Ammon's horn (tissue), 1 donor: ENCODE measurements around the gene MEIS1.

Experiments used
- DNase-seq: peaks from one replicate; pipeline ENCODE4 v3.0.0-alpha.2; 2016; ENCODE audit warnings: low spot score

The MEIS1 gene

DNA sequence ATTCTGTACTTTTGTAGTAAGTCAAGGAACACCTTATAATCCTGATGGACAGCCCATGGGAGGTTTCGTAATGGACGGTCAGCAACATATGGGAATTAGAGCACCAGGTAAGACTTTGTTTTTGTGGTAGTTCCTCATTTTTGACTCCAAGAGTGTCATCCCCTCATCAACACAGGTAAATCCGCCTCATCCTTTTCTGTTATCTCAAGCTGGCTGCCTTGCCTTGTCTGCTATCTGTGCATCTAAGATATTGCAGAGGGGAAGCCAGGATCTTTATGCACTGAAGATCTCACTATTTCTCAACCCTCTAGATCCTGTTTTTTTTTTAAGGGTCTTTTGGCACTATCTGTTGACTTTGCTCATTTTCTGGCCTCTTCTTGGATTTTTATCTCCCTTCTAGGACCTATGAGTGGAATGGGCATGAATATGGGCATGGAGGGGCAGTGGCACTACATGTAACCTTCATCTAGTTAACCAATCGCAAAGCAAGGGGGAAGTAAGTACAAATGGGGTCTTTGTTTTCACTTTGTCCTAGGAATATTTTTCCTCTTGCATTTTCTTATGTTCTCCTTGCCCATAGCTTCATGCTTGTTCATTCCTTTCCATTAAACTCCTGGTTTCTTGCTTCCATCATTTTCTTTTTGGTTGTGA is 133.8 kb downstream of the MEIS1 start:
- DNase-seq: no peak

GRCh38 chr2:66569321-66569851 is 134.5 kb downstream of the MEIS1 start:
- DNase-seq: no peak

DNA sequence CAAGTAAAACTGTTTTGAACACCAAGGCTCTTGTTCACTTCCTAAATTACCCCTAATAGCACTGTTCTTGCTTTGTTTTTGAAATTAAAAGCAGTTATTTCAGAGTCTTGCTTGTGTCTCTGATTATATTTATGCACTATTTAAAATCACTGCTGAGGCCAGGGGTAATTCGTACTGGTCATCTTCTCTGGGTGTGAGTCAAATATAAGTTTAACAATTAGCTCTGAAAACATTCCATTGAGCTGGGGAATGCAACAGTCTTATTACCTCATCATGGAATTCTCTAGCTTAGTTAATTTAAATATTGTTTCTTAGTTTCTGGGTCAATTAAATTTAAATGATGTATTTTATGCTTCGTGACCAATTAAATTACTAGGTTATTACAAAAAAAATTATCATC is 135.0 kb downstream of the MEIS1 start:
- no peak for DNase-seq

GRCh38 chr2:66570471-66570870 is 135.5 kb downstream of the MEIS1 start:
- DNase-seq: no peak

GRCh38 chr2:66571918-66572317 is 137.0 kb downstream of the MEIS1 start:
- no peak for DNase-seq

GRCh38 chr2:66572391-66572790 is 137.5 kb downstream of the MEIS1 start:
- DNase-seq: no peak

GRCh38 chr2:66573416-66573815 is 138.5 kb downstream of the MEIS1 start:
- DNase-seq: no peak

- DNase-seq: no peak
Measured at GRCh38 chr2:66573821-66574233, 138.9 kb downstream of the MEIS1 start.

DNA sequence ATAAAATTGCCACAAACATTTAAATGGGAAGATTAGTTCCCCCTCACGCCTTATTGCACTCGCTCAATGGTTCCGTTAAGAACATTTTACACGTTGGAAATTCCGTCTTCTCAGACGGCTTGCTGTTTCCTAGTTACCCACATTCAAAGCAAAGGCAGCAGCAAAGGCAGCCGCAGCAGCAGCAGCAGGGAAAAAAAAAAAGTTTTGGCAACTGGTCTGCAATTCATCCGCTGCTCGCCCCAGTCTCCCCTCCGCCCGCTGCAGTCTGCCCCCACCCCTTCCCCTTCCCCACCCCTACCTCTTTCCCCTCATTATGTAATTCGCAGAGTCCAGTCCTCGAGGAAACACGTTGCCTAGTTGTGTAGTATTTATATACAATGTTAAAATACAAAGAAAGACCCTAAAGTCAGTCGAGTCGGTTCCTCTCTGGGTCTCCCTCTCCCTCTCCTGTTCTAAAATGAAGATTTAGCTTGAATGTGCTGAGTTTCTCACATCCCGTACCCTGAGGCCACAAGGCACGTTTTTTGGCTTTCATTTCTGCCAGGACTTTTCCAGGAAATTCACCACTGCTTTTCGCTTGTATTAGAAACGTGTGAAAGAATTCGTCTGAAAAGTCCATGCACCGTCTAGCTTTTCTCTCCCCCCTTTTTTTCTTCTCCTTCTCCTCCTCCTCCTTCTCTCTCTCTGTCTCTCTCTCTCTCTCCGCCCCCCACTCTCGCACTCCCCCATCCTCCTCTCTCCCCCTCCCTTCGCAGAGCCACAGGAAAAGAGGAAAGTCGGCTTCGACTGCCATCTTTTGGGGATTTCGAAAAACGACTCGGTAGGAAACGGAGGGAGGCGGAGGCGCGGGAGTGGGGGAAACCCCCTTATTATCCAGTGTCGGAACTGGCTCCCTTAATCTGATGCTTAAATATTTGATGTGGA is 140.0 kb downstream of the MEIS1 start:
- peak; percentile 79 for DNase-seq

DNA sequence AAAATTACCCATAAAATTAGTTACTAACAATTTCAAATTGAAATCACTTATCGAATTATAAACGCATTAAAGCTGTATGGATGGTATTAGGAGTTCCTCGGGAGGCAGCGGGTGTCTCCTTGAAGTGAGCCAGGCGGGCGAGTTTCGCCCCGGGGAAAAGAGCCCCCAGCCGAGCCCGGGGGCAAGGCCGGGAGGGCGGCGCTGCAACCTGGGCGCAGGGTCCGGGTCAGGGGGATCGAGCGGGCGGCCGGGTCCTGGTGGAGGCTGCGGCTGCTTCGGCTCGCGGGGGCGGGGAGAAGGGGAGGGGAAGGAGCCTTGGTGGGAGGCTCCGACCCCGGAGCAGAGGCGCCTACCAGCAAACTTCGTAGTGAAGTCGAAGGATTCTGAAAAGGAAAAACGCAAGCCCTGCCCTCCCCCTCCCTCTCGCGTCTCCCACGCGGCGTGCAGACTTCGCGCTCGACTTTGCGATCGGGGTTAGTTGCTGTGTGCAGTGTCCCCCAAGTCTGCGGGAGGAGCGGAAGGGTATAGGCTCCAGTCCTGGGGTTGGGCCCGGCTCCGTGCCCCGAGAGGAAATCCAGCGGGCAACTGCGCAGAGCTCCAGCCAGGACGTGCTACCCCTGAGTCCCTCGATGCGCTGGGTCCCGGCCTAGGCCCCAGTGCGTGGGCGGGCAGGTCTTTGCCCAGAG is 140.8 kb downstream of the MEIS1 start:
- no peak for DNase-seq

GRCh38 chr2:66576311-66576560 is 141.3 kb downstream of the MEIS1 start:
- DNase-seq: no peak

GRCh38 chr2:66576561-66577320 is 141.8 kb downstream of the MEIS1 start:
- no peak for DNase-seq

- no peak for DNase-seq
Measured at GRCh38 chr2:66577321-66578053, 142.6 kb downstream of the MEIS1 start.

DNA sequence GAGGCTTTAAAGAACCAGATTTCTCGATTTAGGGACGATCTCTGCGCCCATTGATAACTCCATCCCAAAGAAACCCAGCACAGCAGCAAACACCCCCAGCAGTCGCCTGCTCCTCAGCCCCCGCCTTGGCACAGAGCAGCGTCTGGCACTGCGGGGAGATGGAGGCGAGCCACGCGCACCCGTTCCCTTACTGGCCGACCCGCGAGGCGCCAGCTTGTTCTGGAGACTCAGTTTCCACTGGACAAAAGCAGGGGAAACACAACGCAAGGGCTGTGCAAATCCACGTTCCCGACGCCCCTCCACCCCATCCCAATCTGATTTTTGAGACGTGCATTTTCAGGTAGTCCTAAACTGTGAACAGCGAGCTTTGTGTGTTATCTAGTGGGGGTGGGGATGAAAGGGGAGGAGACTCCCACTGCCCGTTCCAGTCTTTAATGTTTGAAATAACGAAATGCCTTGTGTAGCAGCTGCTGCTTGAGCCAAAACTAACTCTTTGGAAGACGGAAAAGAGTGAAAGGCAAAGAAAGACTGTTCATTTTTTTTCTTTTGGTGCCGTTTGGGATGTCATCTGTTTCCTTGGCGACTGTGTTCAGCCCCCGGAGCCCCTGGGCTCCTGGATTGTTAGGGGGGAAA is 143.2 kb downstream of the MEIS1 start:
- DNase-seq: no peak

- DNase-seq: no peak
Measured at GRCh38 chr2:66578687-66579106, 143.8 kb downstream of the MEIS1 start.

DNA sequence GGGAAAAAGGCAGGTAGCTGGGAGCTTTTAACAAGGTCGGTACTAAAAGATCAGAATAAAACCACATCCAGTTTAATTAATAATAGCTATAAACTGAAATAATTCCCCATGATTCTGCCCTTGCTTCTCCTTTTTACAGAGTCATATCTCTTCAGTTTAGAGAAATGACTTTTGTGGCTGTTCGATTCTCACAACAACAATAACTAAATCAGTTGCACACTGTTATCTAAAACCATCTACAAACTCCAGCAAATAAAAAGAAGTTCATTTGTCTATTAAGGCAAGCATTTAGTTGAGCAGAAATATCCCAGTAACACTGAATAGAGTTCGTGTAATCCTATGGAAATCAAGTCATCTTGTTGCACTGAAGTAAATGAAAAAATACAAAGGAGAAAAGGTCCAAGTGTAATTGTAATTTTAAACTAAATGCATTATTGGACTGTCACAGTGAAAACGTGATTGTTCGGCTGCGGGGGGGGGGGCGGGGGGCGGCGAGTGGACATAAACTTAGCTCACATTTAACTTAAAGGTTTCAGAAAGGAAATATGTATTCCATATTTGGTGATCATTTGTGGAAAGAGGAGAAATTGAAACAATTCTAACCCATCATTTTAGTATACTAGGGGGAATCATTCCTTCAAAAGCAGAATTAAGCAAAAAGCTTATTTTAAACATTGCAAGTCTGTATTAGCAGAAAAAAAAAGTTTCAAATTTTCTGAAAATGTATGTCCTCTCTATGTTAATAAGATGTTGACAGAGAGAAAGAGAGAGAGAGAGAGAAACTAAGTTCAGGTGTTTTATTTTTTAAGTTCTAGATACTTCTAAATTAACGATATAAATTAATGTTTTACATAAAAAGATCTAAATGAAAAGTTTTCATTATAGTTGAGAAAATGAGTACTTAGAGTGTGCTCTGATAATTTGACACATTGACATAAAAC is 144.5 kb downstream of the MEIS1 start:
- DNase-seq: no peak

DNA sequence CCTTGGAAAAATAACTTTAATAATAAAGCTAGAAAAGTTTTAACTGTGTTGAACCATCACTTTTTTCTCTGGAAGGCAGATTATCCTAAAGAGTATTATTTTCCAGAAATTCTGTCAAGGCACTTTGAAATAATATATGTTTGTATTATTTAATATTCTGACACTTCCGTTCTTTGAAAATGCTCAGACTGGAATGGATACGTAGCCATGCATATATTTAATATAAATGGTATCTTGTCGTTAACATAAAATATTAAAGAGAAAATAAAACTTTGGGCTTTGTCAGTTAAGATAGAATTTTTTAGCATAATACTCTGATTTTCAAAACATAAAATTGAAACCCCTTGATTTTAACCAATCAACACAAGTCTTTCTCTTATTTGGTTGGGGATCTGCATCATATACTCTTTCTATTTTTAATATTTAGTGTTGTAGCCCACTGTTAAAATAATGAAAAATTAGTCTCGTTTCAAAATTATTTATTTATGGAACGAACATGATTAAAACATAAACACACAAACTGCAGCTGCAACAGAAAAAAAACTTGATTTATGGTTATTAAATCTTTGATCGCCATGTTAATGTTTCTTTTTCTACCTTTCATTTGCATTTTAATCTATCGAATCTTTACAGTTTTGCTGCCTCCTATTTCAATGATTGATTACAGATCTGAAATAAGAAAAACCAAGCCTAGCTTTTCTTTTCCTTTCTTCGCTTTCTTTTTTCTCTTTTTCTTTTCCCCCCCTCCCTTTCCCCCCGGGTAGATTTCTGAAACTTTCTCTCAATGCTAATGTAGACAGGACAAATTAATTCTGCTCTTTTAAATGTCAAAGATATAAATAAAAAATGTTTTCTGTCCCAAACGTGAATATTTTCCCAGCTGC is 145.5 kb downstream of the MEIS1 start:
- no peak for DNase-seq

GRCh38 chr2:66581339-66582103 is 146.6 kb downstream of the MEIS1 start:
- no peak for DNase-seq
